ENCODE results near the gene DTWD2.
"Not testable (repeated sequence)": the region's sequence is repeated elsewhere in the genome, so short reads cannot be mapped to it uniquely, and the experiment has no call there.

Gene DTWD2

DNA sequence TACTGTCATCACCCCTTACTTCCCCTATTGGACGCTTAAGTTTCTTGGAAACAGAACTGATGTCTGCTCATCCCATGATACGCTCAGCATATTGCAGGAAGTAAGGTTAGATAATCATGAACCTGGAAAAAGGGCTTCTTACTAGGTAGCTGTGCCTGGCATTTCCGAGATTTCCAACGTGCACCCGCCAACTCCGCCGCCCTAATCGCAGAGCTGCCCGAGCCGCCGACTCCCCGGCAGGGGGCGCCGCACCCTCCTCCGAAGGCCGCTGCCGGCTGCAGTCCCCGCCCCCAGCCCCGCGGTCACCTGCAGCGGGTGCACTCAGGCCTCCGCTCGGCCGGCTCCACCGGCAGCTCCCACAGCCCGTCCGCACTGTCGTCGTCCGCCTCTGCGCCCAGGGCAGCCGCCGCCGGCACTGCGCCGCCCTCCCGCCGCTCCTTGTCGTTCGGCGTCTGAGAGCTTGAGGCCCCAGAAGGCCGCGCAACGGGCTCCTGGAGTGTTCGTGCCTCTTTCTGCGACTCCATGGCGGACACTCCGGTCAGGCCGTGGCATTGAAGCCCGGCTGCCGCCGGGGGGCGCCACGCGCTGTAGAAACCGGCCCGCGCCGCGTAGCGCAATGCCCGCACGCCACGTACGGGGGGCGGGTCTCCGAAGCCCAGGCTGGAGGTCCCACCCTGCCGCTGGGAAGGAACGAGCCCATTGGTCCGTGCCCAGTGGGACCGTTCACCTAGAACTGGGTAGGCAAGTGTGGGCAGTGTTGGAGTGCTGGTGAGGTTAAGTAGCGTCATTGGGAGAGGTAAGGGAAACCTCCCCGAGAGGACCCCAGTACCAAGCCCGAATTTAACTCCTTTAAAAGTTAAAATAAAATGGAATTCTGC is at the start of gene DTWD2:
Gene DTWD2 (minus strand): TSS at position 560 of the 878 bp plus-strand sequence. CDS start 36 bp downstream, at position 524.
- peak; percentile 100 for DNase-seq

DNA sequence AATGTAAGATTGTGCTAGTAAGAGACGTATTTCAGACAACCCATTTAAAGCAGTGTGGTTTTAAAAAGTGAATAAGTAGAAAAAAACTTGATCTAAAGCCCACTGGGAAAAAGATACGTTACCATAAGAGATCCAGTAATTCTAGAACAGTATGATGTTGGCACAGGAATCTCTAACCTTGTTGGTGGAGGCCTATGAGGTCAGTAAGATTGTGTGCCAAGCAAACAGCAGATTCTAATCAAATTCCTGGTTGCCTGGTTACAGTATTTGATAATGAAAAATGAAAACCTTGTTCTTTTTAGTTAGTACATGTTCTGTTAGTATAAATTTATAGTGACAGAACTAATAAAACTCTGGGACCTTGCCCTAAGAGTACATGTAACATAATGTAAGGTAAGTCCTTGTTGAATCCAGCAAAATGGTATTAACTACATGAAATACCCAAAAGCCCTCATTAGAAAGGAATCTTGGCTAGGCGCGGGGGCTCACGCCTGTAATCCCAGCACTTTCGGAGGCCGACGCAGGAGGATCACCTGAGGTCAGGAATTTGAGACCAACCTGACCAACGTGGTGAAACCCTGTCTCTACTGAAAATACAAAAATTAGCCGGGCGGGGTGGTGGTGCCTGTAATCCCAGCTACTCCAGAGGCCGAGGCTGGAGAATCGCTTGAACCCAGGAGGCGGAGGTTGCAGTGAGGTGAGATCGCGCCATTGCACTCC is 49.3 kb upstream of the DTWD2 start:
- DNase-seq: no peak

DNA sequence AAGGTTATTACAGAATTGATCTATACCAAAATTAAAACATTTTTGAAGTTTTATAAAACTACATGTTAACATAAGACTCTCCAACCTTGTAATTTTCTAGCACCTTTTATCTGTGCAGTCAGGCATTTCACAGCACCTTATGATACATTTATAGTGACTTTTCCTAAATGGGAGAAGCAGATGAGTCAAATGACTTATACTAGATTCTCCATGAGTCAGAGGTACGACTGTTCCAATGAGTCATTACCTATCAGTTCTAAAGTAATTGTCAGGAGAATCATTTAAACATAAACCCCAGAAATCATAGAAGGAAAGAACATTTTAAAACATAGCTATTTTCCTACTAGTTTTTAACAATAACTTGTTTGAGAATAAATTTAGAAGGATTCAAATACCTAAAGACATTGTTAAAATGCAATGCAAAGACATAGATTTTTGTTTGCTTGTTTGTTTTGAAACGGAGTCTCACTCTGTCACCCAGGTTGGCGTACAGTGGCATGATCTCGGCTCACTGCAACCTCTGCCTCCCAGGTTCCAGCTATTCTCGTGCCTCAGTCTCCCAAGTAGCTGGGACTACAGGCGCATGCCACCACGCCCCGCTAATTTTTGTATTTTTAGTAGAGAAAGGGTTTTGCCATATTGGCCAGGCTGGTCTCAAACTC is 47.9 kb upstream of the DTWD2 start:
- DNase-seq: no peak

GRCh38 chr5:119033135-119033534 is 44.8 kb upstream of the DTWD2 start:
- DNase-seq: no peak

GRCh38 chr5:119032656-119033055 is 44.3 kb upstream of the DTWD2 start:
- no peak for DNase-seq

DNA sequence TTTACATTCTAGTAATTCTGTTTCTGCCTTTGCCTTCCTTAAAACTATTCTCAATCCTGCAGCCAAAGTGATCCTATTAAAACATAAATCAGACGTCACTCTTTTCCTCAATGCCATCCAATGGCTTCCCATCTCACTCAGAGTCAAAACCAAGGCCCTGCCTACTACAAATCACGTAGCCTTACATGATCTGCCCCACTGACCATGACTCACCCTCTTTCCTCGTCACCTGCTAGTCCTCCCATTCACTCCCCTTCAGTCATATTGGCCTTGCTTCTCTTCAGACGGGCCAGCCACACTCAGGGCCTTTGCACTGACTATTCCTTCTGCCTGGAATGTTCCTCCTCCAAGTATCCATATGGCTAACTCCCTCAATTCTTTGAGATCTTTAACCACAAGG is 43.6 kb upstream of the DTWD2 start:
- no peak for DNase-seq

GRCh38 chr5:119031011-119031886 is 42.9 kb upstream of the DTWD2 start:
- no peak for DNase-seq

DNA sequence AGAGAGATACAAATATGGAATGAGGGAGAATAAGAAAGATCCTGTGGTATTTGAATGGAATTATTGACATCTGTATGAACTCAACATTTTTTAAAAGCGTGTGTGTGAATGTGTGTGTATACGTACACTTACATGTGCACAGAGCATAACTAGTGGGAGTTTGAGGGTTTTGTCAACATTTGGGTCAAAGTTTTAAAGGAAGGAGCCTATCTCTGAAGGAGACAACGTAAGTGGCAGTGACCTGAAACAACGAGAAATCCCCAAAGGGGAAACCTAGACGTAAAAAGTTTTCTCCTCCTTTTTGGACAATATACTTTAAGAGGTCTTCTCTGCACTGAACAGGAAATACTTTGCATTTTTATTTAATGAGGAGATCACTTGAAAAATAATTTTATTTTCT is 40.2 kb upstream of the DTWD2 start:
- DNase-seq: no peak

- no peak for DNase-seq
These were observed 34.4 kb upstream of the DTWD2 start for GRCh38 chr5:119022773-119023172.

- no peak for DNase-seq
These were observed 33.8 kb upstream of the DTWD2 start for GRCh38 chr5:119022017-119022745.

DNA sequence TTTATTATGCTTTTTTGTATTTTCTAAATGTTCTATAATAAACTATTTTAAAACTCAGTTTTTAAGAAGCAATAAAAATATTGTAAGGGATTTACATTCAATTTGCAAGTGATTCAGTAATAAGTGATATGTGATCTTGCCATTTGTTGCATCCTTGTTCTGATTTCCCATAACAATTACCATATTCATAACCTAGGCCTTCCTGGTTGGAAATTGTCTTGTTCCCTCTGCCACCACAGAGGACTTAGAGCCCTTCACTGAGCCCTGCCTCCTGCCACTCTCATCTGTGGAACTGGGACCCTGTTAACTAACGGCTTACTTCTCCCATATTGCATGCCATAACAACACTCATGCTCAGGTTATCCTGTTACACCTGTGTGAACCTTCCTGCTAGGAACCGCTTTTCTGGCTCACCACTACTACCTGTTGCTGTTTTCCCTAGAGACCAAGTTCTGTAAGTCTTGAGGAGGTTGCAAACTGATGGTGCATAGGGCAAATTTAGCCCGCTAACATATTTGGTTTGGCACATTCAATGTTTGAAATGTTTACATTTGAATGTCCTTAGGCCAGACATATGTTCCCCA is 32.9 kb upstream of the DTWD2 start:
- DNase-seq: no peak

DNA sequence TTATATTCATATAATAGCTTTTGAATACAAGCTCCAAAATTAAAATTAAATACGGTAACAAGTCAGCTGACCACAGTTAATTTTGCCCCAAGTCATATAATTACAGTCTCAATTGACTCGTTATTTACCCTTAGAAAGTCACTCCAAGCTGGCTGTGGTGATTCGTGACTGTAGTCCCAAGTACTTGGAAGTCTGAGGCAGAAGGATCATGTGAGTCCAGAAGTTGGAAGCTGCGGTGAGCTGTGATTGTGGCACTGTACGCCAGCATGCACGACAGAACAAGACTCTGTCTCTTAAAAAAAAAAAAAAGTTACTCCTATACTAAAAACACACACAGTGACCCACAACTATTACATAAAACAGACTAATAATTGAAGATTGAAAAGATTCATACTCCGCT is 31.6 kb upstream of the DTWD2 start:
- no peak for DNase-seq

DNA sequence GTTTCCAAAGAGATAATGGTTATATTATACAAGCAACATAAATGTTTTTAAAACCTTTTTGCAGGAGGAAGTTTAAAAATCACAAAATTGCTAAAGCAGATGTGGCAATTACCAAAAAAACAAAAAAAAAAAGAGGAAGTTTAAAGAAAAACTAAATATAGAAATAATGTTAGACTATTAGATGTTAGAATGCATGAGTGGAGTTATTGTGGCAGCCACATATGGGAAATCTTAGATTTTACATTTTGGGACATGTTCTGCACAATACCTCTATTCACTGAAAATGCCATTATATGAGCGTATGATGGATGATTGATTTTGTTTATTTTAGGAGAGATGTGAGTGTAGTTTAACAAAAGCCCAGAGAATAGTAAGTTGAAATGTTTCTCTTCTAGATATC is 31.2 kb upstream of the DTWD2 start:
- no peak for DNase-seq

DNA sequence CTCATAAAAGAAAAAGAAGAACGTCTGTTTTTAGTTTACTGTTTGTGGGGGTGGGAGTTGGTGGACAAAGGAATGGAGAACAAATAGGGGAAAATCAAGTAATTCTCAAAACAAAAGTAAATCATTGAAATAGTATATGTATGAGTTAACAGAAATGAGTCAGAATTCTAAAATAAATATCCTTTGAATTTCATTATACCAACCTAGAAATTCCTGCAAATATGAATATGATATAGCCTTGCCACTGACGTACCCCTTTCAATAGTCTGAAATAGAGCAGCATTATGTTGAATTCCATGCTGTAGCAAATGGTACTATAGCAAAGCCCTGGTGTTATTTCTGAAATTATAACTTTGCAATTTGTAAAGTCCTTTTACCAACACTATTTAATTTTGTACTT is 29.6 kb upstream of the DTWD2 start:
- DNase-seq: no peak

- DNase-seq: no peak
These were observed 27.9 kb upstream of the DTWD2 start for GRCh38 chr5:119016125-119016774.

- DNase-seq: no peak
These were observed 22.8 kb upstream of the DTWD2 start for GRCh38 chr5:119011186-119011585.

- no peak for DNase-seq
These were observed 21.9 kb upstream of the DTWD2 start for GRCh38 chr5:119010206-119010605.

DNA sequence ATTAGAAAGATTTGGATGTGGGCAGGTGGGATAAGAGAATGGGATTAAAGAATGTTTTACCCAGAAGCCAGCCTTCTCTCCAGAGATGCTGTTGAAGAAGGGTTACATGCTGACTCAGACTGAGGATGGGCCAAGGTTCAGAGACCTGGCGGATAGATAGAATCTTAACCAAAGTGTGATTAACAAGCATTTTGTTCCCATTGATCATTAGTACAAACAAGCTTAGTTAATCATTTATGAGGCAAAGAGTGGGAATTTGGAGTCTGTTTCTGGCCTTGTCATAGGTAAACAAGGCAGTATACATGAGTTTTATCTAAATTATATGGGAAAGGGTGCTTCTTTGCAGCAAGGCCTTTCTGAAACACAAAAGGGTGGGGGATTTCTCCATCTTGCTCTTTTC is 20.8 kb upstream of the DTWD2 start:
- DNase-seq: no peak

- no peak for DNase-seq
These were observed 11.3 kb upstream of the DTWD2 start for GRCh38 chr5:118999696-119000095.

DNA sequence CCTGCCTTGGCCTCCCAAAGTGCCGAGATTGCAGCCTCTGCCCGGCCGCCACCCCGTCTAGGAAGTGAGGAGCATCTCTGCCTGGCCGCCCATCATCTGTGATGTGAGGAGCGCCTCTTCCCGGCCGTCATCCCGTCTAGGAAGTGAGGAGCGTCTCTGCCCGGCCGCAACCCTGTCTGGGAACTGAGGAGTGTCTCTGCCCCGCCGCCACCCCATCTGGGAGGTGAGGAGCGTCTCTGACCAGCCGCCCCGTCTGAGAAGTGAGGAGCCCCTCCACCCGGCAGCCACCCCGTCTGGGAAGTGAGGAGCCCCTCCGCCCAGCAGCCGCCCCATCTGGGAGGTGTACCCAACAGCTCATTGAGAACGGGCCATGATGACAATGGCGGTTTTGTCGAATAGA is 10.5 kb upstream of the DTWD2 start:
- not testable (repeated sequence) for DNase-seq

DNA sequence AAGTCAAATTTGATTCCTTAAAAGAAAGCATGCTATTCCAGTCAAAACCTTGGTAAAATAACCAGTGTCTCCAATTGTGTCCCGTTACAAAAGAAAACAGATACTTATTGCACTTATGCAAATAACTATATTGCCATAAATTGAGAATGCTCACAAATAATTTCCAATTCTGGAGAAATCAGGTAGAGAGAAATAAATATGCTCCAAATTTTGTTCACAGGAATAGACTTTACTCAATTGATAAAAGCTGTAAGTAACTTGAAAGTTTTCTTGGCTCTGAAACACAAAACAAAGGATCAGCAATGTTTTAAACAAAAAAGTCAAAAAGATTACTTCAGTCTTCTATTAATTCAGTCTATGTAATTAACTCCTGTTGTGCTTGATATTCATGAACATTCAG is 7.8 kb upstream of the DTWD2 start:
- no peak for DNase-seq
